ENCODE measurements around the gene C4BPB.

DNA sequence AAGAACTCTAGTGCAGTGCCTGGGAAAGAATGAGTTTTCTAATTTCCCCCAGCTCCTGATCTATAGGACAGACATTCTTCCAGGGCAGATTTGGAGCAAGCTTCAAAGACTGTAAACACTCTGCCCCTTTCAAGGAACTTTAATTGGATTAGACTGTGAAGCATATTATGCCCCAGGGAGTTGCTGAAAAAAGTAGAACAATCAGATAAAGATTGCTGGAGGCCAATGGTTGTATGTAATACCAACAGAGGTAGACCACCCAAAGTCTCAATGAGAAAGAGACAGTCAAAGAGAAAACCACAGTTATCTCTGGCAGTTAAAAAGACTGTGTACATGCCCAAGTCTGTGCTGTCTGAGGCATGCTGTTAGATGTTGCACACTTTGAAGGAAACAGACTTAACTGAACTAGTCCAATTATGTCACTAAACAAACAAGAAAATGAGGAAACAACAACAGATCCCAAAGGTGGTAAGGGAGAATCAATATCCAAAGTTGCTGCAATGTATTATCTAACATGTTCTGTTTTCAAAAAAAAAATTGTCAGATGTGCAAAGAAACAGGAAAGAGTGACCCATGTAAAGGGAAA is 39.8 kb downstream of the C4BPB start:
- TF ChIP-seq, protein P1, sequence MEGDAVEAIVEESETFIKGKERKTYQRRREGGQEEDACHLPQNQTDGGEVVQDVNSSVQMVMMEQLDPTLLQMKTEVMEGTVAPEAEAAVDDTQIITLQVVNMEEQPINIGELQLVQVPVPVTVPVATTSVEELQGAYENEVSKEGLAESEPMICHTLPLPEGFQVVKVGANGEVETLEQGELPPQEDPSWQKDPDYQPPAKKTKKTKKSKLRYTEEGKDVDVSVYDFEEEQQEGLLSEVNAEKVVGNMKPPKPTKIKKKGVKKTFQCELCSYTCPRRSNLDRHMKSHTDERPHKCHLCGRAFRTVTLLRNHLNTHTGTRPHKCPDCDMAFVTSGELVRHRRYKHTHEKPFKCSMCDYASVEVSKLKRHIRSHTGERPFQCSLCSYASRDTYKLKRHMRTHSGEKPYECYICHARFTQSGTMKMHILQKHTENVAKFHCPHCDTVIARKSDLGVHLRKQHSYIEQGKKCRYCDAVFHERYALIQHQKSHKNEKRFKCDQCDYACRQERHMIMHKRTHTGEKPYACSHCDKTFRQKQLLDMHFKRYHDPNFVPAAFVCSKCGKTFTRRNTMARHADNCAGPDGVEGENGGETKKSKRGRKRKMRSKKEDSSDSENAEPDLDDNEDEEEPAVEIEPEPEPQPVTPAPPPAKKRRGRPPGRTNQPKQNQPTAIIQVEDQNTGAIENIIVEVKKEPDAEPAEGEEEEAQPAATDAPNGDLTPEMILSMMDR (IDR thresholded peaks at IDR 0.05), result no peak
- no peak for TF ChIP-seq POLR2A (IDR thresholded peaks at IDR 0.05)

Measured in tibial nerve (tissue), 3 donors.